Stomach (tissue), 9 donors: Measurements from ENCODE around the gene UGT1A5. TPM values are rescaled to one million over a fixed set of nuclear protein-coding genes. Genes with fewer than 3 reads are reported as not detected.
A peak's percentile ranks its signal among the peaks of the same experiment; 100 is the strongest.

Experiments used
- DNase-seq, 2 donors: peaks; one replicate each; pipeline versions ENCODE4 v3.0.0 to v3.0.0-alpha.2; 2013 to 2019
- H3K27ac ChIP-seq, 5 donors: fragments of 200-600 bp in 4 of 5; sonication (generic) in 4 of 5; one replicate each; pipeline ENCODE4 v1.5.1; 2013 to 2019; ENCODE audit warnings: mild to moderate bottlenecking in 1 of 5, moderate library complexity in 1 of 5
- H3K27me3 ChIP-seq, 3 donors: fragments of 200-600 bp; sonication (generic); one replicate each; pipeline ENCODE4 v1.5.1; 2017 to 2019; ENCODE audit warnings: mixed run types in 1 of 3
- H3K36me3 ChIP-seq, 4 donors: fragments of 200-600 bp; sonication (generic); 1 replicate in 3 of 4; 2 replicates in 1 of 4; pipeline ENCODE4 v1.5.1; 2016 to 2019
- H3K4me1 ChIP-seq, 4 donors: fragments of 200-600 bp; sonication (generic); one replicate each; pipeline ENCODE4 v1.5.1; 2016 to 2019
- H3K4me3 ChIP-seq, 4 donors: fragments of 200-600 bp; sonication (generic) in 3 of 4; one replicate each; pipeline ENCODE4 v1.5.1; 2016 to 2019; ENCODE audit warnings: mild to moderate bottlenecking in 1 of 4
- H3K9me3 ChIP-seq, 4 donors: fragments of 200-600 bp; sonication (generic); one replicate each; pipeline ENCODE4 v1.5.1; 2016 to 2019
- CTCF ChIP-seq, 7 experiments: fragments of 450-650 bp in 4 of 7; fragments of 200-600 bp in 3 of 7; sonication (generic) in 3 of 7; IDR thresholded peaks; one replicate each; pipeline ENCODE4 v1.5.1; 2016 to 2019; ENCODE audit warnings: antibody characterized with exemption in 7 of 7, control low read depth in 2 of 7, mild to moderate bottlenecking in 1 of 7
- EP300 ChIP-seq: sonication (generic); formaldehyde crosslinking; IDR thresholded peaks from one replicate; pipeline ENCODE4 v1.6.1; 2017; ENCODE audit warnings: antibody characterized with exemption
- POLR2A ChIP-seq, 4 donors: fragments of 450-650 bp; IDR thresholded peaks; one replicate each; pipeline ENCODE4 v1.6.1; 2016; ENCODE audit warnings: antibody characterized with exemption in 4 of 4, control low read depth in 2 of 4, mild to moderate bottlenecking in 1 of 4, moderate library complexity in 1 of 4
- POLR2AphosphoS5 ChIP-seq, 3 donors: sonication (generic); formaldehyde crosslinking; IDR thresholded peaks; one replicate each; pipeline ENCODE4 v1.6.1; 2016; ENCODE audit warnings: antibody characterized with exemption in 3 of 3
- WGBS, 5 donors: extraction: QIAGEN DNeasy Blood & Tissue Kit in 3 of 5; methylation state at CpG; one replicate each; pipeline versions ENCODE4 v1.1.5 to v1.1.7; 2013 to 2018; 5-methylcytosine and 5-hydroxymethylcytosine counted together
- intact Hi-C: fragments of 100-400 bp; cut with DNase I; formaldehyde crosslinking; loops from one replicate; pipeline ENCODE4 v1.15.1; 2023; ENCODE audit warnings: low total_unique reads
- polyA plus RNA-seq, 3 donors: library from polyadenylated mRNA; stranded (reverse); fragments of 200-250 nt; gene quantifications; one replicate each; pipeline ENCODE4 v1.2.3, GENCODE V29; 2013
- total RNA-seq, 5 donors: library from RNA; depleted of rRNA; stranded (reverse); fragments of >200 nt; gene quantifications; one replicate each; pipeline versions ENCODE4 v1.1.0 to v1.2.3, GENCODE V29; 2014 to 2016
- donor health status: healthy with polysubstance abuse.
- donor health status: Bipolar disorder and iron deficiency.
- donor health status: healthy.

The UGT1A5 gene
- total and polyA plus RNA-seq, 8 donors, result 0.37 to 13.0 (median 1.7) TPM; not detected in 5

GRCh38 chr2:233754872-233755611 lies 42.3 kb downstream of the UGT1A5 start:
- H3K4me1 ChIP-seq, result peaks cover 0 to 5% (median 0%) of the 10 kb centered on the region in 4 donors
- H3K27me3 ChIP-seq, result no peaks in the 10 kb centered on the region
- H3K27ac ChIP-seq, result no peak overlapping the region
- intact Hi-C loops, result no loop called here
- TF ChIP-seq CTCF (IDR thresholded peaks at IDR 0.05), result no peak
- no peak for TF ChIP-seq EP300
- no peak for TF ChIP-seq POLR2A (IDR thresholded peaks at IDR 0.05)
- no peak for TF ChIP-seq POLR2AphosphoS5 (IDR thresholded peaks at IDR 0.05)
- H3K36me3 ChIP-seq, result no peaks in the 10 kb centered on the region
- peaks cover 0 to 14% (median 12%) of the 10 kb centered on the region in 4 donors for H3K9me3 ChIP-seq
- DNase-seq, result no peak
- WGBS, 5 donors, result 94 to 97% (median 94%) methylated on average over 30 to 43 of the region's 44 CpGs
- H3K4me3 ChIP-seq, result no peak overlapping the region

GRCh38 chr2:233756429-233757081 lies 43.8 kb downstream of the UGT1A5 start:
- 27 to 55% (median 38%) methylated on average over 7 of the region's 7 CpGs for WGBS, 5 donors
- intact Hi-C loops, result no loop called here

GRCh38 chr2:233758141-233758540 lies 45.4 kb downstream of the UGT1A5 start:
- no peaks in the 10 kb centered on the region for H3K27me3 ChIP-seq
- H3K9me3 ChIP-seq, result no peaks in the 10 kb centered on the region
- no peak for DNase-seq
- no peaks in the 10 kb centered on the region for H3K36me3 ChIP-seq
- H3K4me3 ChIP-seq, result no peak overlapping the region
- no peak for TF ChIP-seq CTCF (IDR thresholded peaks at IDR 0.05)
- no peak for TF ChIP-seq POLR2AphosphoS5 (IDR thresholded peaks at IDR 0.05)
- H3K4me1 ChIP-seq, result peaks cover 0 to 5% (median 0%) of the 10 kb centered on the region in 4 donors
- intact Hi-C loops, result no loop called here
- no peak overlapping the region for H3K27ac ChIP-seq

More at GRCh38 chr2:233756429-233757081, 43.8 kb downstream of the UGT1A5 start:
- no peak overlapping the region for H3K4me3 ChIP-seq
- peak in 1 of 2 donors; percentile 23 for DNase-seq
- TF ChIP-seq EP300 (no peak), CTCF (IDR thresholded peaks at IDR 0.05) (no peak), POLR2AphosphoS5 (IDR thresholded peaks at IDR 0.05) (peak in 1 of 3 donors; percentile 12), POLR2A (IDR thresholded peaks at IDR 0.05) (no peak)
- no peaks in the 10 kb centered on the region for H3K27me3 ChIP-seq
- peaks cover 0 to under 1% (median 0%) of the 10 kb centered on the region in 4 donors for H3K9me3 ChIP-seq
- H3K27ac ChIP-seq, result no peak overlapping the region
- H3K36me3 ChIP-seq, result no peaks in the 10 kb centered on the region
- H3K4me1 ChIP-seq, result peaks cover 0 to 5% (median 0%) of the 10 kb centered on the region in 4 donors

GRCh38 chr2:233758849-233759248 lies 46.1 kb downstream of the UGT1A5 start:
- peaks cover 0 to 5% (median 0%) of the 10 kb centered on the region in 4 donors for H3K4me1 ChIP-seq
- intact Hi-C loops, result no loop called here
- WGBS, 5 donors, result 85 to 95% (median 88%) methylated on average over 2 of the region's 2 CpGs
- no peaks in the 10 kb centered on the region for H3K9me3 ChIP-seq
- no peaks in the 10 kb centered on the region for H3K27me3 ChIP-seq
- H3K36me3 ChIP-seq, result no peaks in the 10 kb centered on the region
- no peak overlapping the region for H3K27ac ChIP-seq
- TF ChIP-seq POLR2AphosphoS5 (IDR thresholded peaks at IDR 0.05) (no peak), EP300 (no peak)
- no peak overlapping the region for H3K4me3 ChIP-seq
- DNase-seq, result no peak

GRCh38 chr2:233760043-233760442 lies 47.3 kb downstream of the UGT1A5 start, which contains the start of gene UGT1A1:
Gene UGT1A1, plus strand, starts transcription at chr2:233760270. Its CDS starts 18 bp downstream, at chr2:233760288.
- intact Hi-C loops, result no loop called here
- H3K36me3 ChIP-seq, result no peaks in the 10 kb centered on the region
- no peak within 1 kb of the TSS for H3K4me3 ChIP-seq
- no peak for TF ChIP-seq CTCF (IDR thresholded peaks at IDR 0.05)
- no peak for TF ChIP-seq POLR2AphosphoS5 (IDR thresholded peaks at IDR 0.05)
- no peak for TF ChIP-seq EP300
- TF ChIP-seq POLR2A (IDR thresholded peaks at IDR 0.05), result no peak
- H3K9me3 ChIP-seq, result no peaks in the 10 kb centered on the region
- peak in 1 of 2 donors; percentile 36 for DNase-seq
- no peak within 1 kb of the TSS for H3K27ac ChIP-seq
- H3K27me3 ChIP-seq, result no peaks in the 10 kb centered on the region
- 72 to 80% (median 77%) methylated on average over 6 of the region's 6 CpGs for WGBS, 5 donors
- H3K4me1 ChIP-seq, result peaks cover 0 to 5% (median 0%) of the 10 kb centered on the region in 4 donors
